ENCODE results near the gene ABCA10.
"Not testable (repeated sequence)": the region's sequence is repeated elsewhere in the genome, so short reads cannot be mapped to it uniquely, and the experiment has no call there.

ABCA10 gene, protein sequence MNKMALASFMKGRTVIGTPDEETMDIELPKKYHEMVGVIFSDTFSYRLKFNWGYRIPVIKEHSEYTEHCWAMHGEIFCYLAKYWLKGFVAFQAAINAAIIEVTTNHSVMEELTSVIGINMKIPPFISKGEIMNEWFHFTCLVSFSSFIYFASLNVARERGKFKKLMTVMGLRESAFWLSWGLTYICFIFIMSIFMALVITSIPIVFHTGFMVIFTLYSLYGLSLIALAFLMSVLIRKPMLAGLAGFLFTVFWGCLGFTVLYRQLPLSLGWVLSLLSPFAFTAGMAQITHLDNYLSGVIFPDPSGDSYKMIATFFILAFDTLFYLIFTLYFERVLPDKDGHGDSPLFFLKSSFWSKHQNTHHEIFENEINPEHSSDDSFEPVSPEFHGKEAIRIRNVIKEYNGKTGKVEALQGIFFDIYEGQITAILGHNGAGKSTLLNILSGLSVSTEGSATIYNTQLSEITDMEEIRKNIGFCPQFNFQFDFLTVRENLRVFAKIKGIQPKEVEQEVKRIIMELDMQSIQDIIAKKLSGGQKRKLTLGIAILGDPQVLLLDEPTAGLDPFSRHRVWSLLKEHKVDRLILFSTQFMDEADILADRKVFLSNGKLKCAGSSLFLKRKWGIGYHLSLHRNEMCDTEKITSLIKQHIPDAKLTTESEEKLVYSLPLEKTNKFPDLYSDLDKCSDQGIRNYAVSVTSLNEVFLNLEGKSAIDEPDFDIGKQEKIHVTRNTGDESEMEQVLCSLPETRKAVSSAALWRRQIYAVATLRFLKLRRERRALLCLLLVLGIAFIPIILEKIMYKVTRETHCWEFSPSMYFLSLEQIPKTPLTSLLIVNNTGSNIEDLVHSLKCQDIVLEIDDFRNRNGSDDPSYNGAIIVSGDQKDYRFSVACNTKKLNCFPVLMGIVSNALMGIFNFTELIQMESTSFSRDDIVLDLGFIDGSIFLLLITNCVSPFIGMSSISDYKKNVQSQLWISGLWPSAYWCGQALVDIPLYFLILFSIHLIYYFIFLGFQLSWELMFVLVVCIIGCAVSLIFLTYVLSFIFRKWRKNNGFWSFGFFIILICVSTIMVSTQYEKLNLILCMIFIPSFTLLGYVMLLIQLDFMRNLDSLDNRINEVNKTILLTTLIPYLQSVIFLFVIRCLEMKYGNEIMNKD (N-terminal part only)

DNA sequence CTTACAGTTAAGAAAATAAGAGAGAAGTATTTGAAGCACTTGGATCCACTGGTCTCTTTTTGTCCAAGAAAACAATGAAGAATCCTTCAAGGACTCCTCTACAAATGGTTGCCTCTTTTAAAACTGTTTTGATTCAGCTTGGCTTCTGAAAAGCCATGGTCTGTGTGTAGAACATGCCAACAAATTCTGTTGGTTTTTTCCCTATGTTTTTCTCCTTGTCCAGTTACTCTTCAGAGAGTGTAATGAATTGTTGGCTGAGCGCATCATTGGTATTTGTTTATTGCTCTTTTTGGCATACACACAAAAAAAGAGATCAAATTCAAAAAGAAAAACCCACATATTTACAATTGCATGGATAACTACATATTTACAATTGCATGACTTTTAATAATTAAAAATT lies at the start of gene ABCA10:
TSS of gene ABCA10 (minus strand) at position 249 of the 400 bp plus-strand sequence. CDS start 3,466 bp downstream, outside the sequence.
- DNase-seq (ENCODE audit: low spot score): no peak

DNA sequence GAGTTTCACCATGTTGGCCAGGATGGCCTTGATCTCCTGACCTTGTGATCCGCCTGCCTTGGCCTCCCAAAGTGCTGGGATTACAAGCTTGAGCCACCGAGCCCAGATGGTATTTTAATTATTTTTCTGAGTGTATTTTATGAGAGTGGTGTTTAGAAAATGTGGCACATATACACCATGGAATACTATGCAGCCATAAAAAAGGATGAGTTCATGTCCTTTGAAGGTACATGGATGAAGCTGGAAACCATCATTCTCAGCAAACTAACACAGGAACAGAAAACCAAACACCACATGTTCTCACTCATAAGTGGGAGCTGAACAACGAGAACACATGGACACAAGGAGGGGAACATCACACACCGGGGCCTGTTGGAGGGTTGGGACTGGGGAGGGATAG lies 47.7 kb upstream of the ABCA10 start:
- DNase-seq (ENCODE audit: low spot score): not testable (repeated sequence)

DNA sequence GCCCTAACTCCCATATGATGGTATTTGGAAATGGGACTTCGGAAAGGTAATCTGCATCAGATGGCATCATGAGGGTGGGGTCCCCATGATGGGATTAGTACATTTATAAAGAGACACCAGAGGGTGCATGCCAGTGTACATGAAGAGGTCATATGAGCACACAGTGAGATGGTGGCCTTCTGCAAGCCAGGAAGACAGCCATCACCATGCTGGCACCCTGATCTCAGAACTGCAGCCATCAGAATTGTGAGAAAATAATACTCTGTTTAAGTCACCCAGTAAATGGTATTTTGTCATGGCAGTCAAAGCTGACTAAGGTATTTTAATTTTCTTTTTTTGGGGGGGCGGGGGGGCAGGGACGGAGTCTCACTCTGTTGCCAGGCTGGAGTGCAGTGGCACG lies 47.1 kb upstream of the ABCA10 start:
- no peak for DNase-seq (ENCODE audit: low spot score)

DNA sequence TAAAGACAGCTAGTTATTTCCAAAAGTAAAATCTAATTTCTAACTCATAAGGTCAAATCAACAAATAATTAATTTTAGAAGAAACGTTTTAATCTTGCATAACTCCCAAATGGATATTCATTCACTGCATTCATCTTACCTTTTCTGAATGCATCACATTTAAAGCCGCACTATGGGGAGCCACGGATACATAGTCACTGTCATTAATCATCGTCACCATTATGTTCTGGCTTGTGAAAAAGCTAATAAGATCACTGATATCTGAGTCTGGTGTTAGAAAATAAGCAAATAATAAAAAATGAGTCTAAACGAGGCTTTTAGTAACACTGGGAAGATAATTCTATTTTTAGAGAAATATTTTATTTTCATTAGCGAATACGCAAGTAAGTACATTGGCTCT lies 42.4 kb upstream of the ABCA10 start:
- DNase-seq (ENCODE audit: low spot score): no peak

DNA sequence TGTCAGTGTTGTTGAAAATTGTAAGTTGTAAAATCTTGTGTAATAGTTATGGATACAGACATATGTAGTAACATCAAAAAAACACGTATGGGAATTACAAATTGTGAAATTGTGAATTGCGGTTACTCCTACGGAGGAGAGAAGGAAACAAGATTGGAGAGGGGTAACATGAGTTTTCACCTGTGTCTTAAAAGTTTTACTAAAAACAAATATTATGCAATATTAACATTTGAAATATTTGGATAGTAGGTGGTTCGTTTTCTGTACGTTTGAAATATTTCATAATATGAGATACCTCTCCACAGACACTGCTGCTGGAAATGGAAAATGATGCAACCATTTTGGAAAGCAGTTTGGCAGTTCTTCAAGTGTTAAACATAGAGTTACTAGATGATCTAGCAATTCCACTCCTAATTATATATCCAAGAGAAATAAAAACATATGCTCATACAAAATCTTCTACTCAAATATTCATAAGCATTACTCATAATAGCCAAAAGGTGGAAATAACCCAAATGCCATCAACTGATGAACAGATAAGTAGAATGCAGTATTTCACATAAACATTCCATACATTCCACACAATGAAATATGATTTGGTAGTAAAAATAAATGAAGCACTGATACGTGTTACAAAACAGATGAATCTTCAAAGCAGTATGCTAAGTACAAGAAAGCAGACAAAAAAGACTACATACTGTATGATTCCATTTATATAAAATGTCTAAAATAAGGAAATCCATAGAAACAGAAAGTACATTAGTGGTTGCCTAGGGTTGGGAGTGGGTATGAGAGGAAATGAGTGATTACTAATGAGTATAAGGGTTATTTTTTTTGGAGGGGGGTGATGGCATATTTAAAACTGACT lies 40.7 kb upstream of the ABCA10 start:
- DNase-seq (ENCODE audit: low spot score): peak; percentile 20

DNA sequence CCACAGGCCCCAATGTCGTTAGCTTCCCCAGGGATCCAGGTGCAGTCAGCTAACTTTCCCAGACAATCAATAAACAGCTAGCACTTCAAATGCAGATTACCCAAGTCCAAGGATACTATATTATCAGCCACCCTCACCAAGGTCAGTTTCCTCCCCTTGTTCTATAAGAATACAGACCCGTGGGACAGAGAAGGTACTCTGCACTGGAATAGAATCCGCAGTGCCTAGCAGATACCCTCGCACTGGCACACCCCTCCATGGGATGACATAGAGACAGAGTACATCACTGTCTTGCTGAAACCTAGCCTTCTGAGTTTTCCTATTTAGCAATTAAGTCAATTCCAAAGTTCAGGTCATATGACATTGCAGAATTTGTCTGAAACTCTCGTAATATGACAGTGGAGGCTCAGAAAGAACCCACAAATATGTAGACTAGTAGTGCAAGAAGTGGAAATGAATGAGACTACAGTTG lies 40.0 kb upstream of the ABCA10 start:
- DNase-seq (ENCODE audit: low spot score): no peak

DNA sequence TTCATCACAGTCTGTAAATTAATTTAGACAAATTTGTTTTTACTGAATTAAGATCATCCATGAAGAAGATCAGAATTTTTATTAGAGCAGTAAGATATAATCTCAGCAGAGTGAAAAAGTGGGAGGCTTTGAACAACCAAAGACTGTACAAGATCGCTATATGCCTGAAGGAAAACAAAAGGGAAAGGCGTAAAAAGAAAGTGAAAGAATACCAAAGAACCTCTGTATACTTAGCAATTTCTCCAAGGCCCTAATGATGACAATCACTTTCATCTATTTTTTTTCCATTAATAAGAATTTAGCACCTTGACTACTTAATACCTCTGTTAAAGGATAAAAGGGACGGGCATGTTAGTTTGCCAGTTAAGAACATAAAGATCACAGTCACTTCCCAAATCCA lies 38.6 kb upstream of the ABCA10 start:
- no peak for DNase-seq (ENCODE audit: low spot score)

DNA sequence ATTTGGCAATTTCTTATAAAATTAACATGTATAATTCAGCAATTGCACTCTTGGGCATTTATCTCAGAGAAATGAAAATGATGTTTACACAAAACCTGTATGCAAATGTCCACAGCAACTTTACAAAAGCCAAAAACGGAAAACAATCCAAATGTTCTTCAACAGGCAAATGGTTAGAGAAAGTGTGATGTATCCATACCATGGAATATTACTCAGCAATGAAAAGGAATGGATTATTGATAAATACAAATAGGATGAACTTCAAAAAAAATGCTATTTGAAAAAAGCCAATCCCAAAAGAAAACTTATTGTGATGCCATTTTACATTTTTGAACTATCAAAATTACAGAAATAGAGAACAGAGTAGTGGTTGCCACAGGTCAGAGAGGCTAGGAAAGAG lies 37.2 kb upstream of the ABCA10 start:
- no peak for DNase-seq (ENCODE audit: low spot score)

DNA sequence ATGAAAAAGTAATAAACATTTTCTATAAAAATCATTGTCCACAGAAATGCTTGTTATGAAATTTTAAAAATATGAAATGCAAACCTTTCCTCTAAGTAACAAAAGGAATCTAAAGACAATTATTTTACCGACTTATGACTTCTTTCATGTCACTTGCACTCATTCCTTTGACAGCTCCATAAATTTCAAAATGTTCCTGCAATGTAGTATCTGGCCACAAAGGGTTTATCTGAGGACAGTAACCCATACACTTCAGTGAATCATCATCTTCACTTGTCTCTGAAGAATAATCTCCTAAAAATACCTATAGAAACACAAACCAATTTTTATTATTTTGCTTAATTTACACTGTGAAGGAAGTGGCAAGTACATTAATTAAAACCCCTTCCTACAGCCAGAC lies 25.6 kb upstream of the ABCA10 start:
- DNase-seq (ENCODE audit: low spot score): no peak

DNA sequence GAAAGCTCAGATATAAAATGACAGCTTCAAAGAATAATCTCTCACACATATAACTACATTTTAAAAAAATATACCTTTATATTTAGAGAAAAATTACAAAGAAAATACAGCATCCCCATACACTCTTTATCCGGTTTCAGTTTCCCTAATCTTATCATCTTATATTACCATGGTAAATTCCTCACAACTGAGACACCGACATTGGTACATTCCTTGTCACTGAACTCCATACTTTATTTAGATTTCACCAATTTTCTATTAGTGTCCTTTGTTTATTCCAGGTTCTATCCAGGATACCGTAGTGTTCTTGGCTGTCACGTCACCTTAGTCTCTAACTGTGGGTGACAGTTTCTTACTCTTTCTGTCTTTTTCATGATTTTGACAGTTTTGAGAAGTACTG lies 22.0 kb upstream of the ABCA10 start:
- DNase-seq (ENCODE audit: low spot score): no peak

DNA sequence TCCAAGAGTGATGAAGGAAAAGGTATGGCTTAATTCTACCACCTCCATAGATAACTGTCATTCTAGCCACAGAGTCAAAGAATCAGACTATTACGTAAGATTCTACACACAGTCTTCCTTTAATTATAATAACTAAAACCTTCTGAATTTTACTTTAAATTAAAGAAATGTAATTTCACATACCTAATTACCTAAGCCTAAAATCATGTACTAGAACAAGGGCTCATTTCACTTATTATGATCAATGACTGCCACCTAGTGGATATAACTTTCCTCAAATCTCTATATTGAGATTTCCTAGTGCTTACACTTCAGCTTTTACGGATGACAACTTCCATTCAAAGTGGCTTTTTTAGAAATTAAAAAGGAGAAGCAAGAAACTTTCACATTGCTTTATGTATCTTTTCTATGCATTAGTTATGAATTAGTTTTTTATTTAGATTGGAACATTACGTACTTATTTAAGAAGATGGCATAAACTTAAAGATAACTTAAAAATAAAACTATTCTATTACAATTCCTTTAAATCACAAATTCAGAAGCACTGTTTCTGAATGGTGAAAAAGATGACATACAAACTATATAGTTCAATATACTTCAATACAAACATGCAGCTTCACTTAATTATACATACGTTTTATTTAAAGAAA lies 18.2 kb upstream of the ABCA10 start:
- DNase-seq (ENCODE audit: low spot score): peak; percentile 51

DNA sequence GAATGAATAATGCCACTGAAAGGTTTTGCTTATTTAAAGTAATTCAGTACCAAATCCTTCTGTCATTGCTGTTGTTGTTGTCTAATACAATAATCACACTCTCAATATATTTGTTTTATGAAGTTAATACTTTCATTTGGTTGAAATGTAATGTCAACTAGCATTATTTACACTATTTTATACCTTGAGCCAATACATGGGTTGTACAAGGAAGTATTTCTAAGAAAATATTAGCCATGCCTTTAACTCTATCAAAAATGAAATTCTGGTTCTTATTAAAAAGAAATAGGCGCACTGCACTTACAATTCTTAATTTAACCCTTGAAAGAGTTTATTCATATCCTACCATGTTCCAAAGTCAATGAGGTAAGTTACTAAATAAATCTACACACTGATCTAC lies 17.6 kb upstream of the ABCA10 start:
- DNase-seq (ENCODE audit: low spot score): no peak

DNA sequence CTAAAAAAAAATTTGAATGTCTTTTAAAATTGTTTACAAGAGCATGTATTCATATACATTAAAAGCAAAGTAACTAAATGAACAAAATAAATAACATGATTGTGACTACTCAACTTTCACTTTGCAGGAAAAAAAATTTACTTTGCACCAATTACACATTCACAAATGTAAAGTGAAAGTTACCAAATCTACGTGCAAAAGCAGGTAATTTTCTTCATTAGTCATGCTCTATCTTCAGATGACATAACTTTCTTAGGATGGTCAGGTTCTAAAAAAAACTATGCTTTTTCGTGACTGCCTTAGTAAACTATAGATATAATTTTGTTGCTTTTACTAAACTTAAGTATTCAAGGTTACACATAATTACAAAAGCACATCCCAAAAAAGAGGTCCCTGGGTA lies 17.0 kb upstream of the ABCA10 start:
- DNase-seq (ENCODE audit: low spot score): no peak

DNA sequence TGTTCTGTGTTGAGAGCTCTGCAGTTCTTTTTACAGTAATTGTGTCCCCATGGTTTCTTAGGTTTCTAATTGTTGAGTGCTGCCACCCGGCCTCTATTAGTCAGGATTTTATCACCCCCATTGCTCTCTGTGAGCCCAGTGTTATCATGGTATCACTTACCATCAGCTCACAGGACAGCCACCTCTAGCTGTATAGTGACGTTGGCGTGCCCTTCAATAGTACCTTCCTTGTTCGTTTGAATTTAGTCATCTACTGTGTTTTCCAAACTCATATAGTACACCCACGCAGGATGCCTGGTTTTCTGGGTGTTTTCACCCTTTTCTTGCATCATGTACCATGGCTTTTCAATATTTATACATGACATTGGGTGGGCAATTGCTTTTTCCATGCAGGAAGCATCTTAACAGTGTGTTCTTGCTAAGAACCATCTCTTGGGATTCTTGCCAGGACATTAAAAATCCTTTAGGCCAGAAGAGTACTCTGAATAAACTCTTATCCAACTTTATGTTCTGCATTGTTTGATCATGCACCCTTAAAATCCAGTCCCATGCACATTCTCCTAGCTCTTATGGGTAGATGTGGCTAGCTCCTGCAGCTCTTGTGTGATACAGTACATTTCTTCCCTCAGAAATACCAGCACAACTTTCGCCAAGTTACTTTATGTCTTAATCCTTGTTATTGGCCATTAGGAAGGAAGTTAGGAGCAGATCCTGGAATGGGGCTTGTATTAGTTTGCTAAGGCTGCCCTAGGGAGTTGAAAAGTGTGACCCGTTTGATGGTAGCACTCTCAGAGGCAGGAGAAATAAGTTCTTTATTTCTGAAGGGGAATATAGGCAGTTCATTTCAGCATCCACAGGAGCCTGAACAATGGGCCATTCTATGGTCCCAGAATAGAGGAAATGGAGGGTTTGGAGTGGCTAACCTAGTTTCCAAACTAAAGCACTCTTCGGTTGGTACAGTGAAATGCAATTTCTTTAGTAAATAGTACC lies 11.3 kb upstream of the ABCA10 start:
- DNase-seq (ENCODE audit: low spot score): no peak

DNA sequence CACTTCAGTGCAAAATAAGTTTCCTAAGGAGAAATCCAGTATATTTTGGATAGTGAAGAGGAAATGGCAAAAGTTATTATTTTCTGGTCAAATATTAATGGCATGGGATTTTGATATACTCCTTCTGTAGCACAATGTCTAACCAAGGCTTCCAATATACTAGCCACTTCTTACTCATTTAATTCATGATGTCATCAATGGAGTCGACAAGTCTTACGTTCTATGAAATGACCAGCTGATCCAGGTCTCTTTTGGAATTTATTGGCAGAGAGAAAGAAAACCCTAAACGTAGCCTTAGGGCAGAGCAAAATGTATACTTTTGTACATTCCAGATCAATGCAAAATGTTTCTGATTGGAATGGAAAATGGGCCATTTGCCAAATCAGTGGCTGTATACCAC lies 8.3 kb upstream of the ABCA10 start:
- DNase-seq (ENCODE audit: low spot score): no peak

DNA sequence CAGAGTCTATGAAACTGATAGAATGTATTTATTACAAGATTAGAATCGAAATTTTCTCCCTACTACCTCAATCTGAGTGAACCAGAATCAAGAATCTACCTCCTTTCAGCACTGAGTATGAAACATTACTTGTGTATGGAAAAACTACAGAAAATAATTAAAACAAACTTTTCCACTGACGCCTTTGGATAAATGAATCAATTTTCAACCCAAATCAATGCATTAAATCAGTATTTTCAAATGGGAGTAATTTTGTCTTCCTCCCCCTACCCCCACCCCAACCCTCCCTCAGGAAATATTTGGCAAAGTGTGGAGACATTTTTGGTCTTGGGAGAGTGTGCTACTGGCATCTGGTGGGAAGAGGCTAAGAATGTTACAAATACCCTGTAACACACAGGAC lies 7.8 kb upstream of the ABCA10 start:
- DNase-seq (ENCODE audit: low spot score): no peak

DNA sequence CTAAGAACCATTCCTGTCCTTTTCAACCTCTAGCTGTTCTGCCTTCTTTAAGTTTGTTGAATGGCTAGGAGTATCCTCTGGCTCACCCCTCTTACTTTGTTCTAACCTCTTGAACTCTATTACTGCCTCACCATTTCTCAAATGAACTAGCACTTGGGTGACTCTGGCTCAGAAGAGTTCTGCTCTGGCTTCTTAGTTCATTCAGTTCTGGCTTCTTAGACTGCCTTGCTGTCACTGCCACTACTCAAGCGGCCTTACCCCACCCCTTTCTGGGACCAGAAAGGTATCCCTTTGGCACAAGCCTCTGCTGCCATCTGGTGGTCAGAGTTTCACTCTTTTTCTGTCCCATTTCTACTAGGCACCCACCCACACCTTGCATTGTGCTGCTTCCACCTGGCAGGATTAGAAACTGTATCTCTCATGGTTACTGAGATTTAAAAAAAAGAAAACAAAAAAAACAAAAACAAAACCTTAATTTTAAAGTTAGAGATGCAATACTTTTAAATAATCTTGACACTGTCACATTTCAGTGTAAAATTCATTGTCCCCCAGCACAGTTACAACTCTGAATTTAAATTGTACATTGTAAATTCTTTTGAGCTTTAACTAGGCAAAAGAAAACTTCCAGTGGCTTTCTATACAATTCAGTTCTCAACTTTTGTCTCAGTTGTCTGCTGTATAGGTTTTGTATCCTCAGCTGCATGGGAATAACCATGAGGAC lies 6.9 kb upstream of the ABCA10 start:
- DNase-seq (ENCODE audit: low spot score): peak; percentile 69

DNA sequence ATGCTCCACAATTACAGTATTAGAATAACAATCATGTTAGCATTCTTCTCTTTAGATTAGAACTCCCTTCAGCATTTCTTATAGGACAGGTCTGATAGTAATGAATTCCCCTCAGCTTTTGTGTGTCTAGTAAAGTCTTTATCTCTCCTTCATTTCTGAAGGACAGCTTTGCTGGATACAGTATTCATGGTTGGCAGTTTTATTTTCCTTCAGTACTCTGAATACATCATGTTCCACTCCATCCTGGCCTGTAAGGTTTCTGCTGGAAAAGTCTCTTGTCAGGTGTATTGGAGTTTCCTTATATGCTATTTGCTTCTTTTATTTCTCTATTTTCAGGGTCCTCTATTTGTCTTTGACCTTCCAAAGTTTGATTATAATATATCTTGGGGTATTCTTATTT lies 4.0 kb upstream of the ABCA10 start:
- DNase-seq (ENCODE audit: low spot score): no peak

DNA sequence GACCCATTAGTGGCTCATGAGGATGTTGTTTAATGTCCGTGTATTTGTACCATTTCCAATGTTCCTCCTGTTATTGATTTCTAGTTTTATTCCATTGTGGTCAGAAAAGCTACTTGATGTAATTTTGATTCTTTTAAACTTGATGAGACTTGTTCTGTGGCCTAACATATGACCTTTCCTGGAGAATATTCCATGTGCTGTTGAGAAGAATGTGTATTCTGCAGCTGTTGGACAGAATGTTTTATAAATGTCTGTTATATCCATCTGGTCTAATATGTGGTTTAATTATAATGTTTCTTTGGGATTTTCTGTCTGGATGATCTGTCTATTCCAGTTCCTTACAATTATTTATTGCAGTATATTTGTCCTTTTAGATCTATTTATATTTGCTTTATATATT lies 2.9 kb upstream of the ABCA10 start:
- no peak for DNase-seq (ENCODE audit: low spot score)
